HG03108 (cell line): ENCODE data around the gene PPFIA4.
"Not testable (repeated sequence)": the region's sequence is repeated elsewhere in the genome, so short reads cannot be mapped to it uniquely, and the experiment has no call there.

Experiments used
- ATAC-seq: cut with Tn5 transposase; IDR thresholded peaks from one replicate; pipeline ENCODE4 v1.9.1; 2021; ENCODE audit warnings: moderate library complexity; ENCODE audit not compliant: unreplicated experiment

Gene PPFIA4

GRCh38 chr1:203017061-203017460 lies 9.2 kb upstream of the PPFIA4 start:
- ATAC-seq: no peak

- no peak for ATAC-seq
These were observed 8.6 kb upstream of the PPFIA4 start for GRCh38 chr1:203017692-203018091.

GRCh38 chr1:203022855-203023254 lies 3.4 kb upstream of the PPFIA4 start:
- not testable (repeated sequence) for ATAC-seq

- ATAC-seq: no peak
These were observed 633 bp upstream of the PPFIA4 start for GRCh38 chr1:203025686-203026030.

GRCh38 chr1:203026666-203027663 lies 674 bp downstream of the PPFIA4 start:
- peak; percentile 20 for ATAC-seq

- ATAC-seq: no peak
These were observed 1.9 kb downstream of the PPFIA4 start for GRCh38 chr1:203028067-203028783.

- no peak for ATAC-seq
These were observed 2.7 kb downstream of the PPFIA4 start for GRCh38 chr1:203028784-203029553.

- no peak for ATAC-seq
These were observed 5.2 kb downstream of the PPFIA4 start for GRCh38 chr1:203031467-203031866.

- no peak for ATAC-seq
These were observed 7.0 kb downstream of the PPFIA4 start for GRCh38 chr1:203033287-203033686.

GRCh38 chr1:203033917-203034316 lies 7.6 kb downstream of the PPFIA4 start:
- no peak for ATAC-seq

GRCh38 chr1:203034422-203035110 lies 8.3 kb downstream of the PPFIA4 start:
- no peak for ATAC-seq

- ATAC-seq: no peak
These were observed 9.1 kb downstream of the PPFIA4 start for GRCh38 chr1:203035111-203036000.

GRCh38 chr1:203036135-203036534 lies 9.8 kb downstream of the PPFIA4 start:
- ATAC-seq: no peak

- no peak for ATAC-seq
These were observed 10.2 kb downstream of the PPFIA4 start for GRCh38 chr1:203036537-203036936.

- ATAC-seq: no peak
These were observed 11.4 kb downstream of the PPFIA4 start for GRCh38 chr1:203037509-203038190.

GRCh38 chr1:203038217-203038741 lies 12.0 kb downstream of the PPFIA4 start:
- peak; percentile 83 for ATAC-seq

GRCh38 chr1:203038891-203039608 lies 12.8 kb downstream of the PPFIA4 start:
- ATAC-seq: no peak
